SIG-M5 treated with dmso at 0.1 percent for 504 hours (cell line): ENCODE measurements around the gene RBKS.

Experiments
- DNase-seq: peaks from one replicate; lab custom pipeline; 2025; ENCODE audit not compliant: unreplicated experiment; lab: John Stamatoyannopoulos, UW

The RBKS gene

GRCh38 chr2:27890146-27890923 is at the start of gene RBKS, which contains the start of gene BABAM2:
RBKS (minus strand) TSS chr2:27890387; CDS start chr2:27890345, 42 bp downstream.
BABAM2 (plus strand) TSS chr2:27890729; CDS start chr2:27894557, 3,828 bp downstream.
- DNase-seq = peak; percentile 83

- no peak for DNase-seq
These were observed 44.8 kb upstream of the RBKS start for GRCh38 chr2:27935026-27935425.

- no peak for DNase-seq
These were observed 42.2 kb upstream of the RBKS start for GRCh38 chr2:27932396-27932795.

- DNase-seq = no peak
These were observed 41.3 kb upstream of the RBKS start for GRCh38 chr2:27931361-27931950.

- no peak for DNase-seq
These were observed 39.8 kb upstream of the RBKS start for GRCh38 chr2:27929916-27930486.

GRCh38 chr2:27925766-27926472 is 35.7 kb upstream of the RBKS start:
- no peak for DNase-seq

GRCh38 chr2:27922842-27923241 is 32.7 kb upstream of the RBKS start:
- no peak for DNase-seq

GRCh38 chr2:27921880-27922547 is 31.8 kb upstream of the RBKS start:
- DNase-seq = no peak

GRCh38 chr2:27921424-27921823 is 31.2 kb upstream of the RBKS start:
- no peak for DNase-seq

GRCh38 chr2:27920148-27920885 is 30.1 kb upstream of the RBKS start:
- DNase-seq = peak; percentile 19

- no peak for DNase-seq
These were observed 26.3 kb upstream of the RBKS start for GRCh38 chr2:27916293-27916995.

GRCh38 chr2:27915874-27916273 is 25.7 kb upstream of the RBKS start:
- DNase-seq = no peak

- no peak for DNase-seq
These were observed 25.0 kb upstream of the RBKS start for GRCh38 chr2:27915191-27915590.

GRCh38 chr2:27914805-27915175 is 24.6 kb upstream of the RBKS start:
- DNase-seq = no peak

- DNase-seq = no peak
These were observed 24.0 kb upstream of the RBKS start for GRCh38 chr2:27914041-27914804.

GRCh38 chr2:27912512-27912911 is 22.3 kb upstream of the RBKS start:
- DNase-seq = no peak

- no peak for DNase-seq
These were observed 21.4 kb upstream of the RBKS start for GRCh38 chr2:27911458-27912210.

- DNase-seq = no peak
These were observed 19.7 kb upstream of the RBKS start for GRCh38 chr2:27909901-27910300.
